GM19372 (cell line): ENCODE measurements around the gene CEP164.
"Not testable (repeated sequence)": the region's sequence is repeated elsewhere in the genome, so short reads cannot be mapped to it uniquely, and the experiment has no call there.

Experiments
- ATAC-seq: cut with Tn5 transposase; IDR thresholded peaks from one replicate; pipeline ENCODE4 v1.9.1; 2021; ENCODE audit warnings: mild to moderate bottlenecking, low read depth, moderate library complexity; ENCODE audit not compliant: unreplicated experiment

Gene CEP164

GRCh38 chr11:117437041-117437790 is 109.6 kb downstream of the CEP164 start:
- no peak for ATAC-seq

GRCh38 chr11:117437791-117438130 is 110.1 kb downstream of the CEP164 start:
- ATAC-seq, result no peak

DNA sequence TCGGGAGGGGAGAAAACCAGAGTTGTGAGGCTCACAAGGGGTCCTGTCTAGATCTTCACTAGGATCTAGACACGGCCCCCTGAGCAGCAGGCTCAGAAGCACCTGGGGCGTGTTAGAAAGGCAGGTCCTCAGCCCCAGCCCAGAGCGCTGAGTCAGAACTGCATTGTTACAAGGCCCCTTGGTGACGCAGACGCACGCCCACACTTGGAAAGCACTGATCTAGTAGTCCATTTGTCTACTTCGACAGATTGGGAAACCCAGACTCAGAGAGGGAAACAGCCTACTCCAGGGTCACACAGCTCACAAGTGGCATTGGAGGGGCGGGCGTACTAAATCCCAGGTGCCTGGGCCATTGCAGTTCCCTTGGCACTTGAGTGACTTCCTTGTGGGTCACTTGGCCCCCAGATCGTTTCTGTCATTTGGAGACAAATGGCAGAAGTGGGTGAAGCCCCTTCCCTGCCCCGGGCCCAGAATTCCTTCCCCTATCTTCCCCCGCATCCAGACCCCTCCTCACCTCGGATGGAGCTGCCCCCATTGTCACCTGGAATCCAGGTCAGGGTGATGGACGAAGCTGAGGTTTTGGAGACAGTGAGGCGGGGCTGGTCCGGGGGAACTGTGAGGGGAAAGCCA is 110.8 kb downstream of the CEP164 start:
- no peak for ATAC-seq

GRCh38 chr11:117439256-117439655 is 111.6 kb downstream of the CEP164 start:
- no peak for ATAC-seq

GRCh38 chr11:117440258-117440657 is 112.6 kb downstream of the CEP164 start:
- no peak for ATAC-seq

- ATAC-seq, result no peak
Measured at GRCh38 chr11:117441146-117441975, 113.7 kb downstream of the CEP164 start.

- ATAC-seq, result no peak
Measured at GRCh38 chr11:117442049-117442868, 114.6 kb downstream of the CEP164 start.

DNA sequence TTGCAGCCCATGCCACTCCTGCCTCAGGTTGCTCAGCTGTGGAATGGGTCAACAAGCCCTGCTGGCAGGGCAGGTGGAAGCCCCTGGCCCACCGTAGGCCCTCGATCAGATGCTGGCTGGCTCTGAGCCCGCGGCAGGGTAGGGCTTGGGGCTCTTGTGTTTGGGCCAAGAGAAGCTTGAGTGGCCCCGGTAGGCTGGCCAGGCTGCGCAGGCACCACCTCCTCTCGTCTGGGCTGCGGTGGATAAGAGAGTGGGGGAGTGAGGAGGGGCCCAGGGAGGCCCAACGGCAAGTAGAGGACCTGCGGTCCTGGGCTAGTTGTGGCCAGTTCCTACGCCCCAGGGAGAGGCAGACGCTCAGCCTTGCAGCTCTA is 115.2 kb downstream of the CEP164 start:
- no peak for ATAC-seq

- ATAC-seq, result no peak
Measured at GRCh38 chr11:117443266-117444186, 115.9 kb downstream of the CEP164 start.

- no peak for ATAC-seq
Measured at GRCh38 chr11:117444256-117444655, 116.6 kb downstream of the CEP164 start.

DNA sequence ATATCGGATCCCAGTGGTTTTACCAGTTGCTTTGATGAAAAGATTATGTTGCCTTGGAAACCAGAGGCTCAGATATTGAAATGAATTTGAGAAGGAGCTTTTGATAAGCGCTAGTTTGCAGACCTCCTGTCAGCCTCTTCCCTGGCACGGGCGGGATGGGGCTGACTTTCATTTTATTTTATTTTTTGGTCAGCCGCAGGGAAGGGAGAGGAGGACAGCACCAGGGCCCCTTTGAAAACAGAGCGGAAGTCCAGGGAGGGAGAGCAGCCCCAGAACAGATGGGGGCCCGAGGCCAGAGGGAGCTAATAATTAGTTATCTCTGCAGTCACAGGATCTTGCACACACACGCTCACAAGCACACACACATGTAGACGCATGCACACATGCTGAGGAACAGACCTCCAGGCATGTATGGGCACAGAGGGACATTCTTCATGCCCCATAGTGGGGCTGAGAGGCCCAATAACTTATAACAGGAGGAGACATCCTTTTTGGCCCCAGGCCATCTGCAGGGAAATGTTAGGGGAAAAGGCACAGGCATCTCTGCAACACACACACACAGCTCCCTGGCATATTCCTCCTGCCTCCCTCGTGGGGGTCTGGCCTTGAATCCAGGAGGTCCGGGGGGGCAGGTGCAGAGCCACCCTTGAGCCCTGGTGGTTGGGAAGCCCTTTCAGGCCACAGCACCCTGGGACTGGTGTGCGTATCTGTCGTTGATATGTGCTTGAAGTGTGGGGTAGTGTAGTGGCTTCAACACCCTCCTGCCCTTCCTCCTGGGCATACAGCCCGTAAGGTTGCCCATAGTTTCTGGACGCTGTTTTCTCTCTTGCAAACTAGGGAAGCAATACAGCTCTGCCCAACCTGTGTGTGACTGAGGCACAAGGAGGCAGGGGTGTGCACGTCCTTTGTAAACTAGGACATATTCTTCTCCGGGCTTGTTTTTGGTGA is 117.3 kb downstream of the CEP164 start:
- no peak for ATAC-seq

GRCh38 chr11:117449111-117449693 is 121.5 kb downstream of the CEP164 start:
- ATAC-seq, result no peak

GRCh38 chr11:117453886-117454563 is 126.4 kb downstream of the CEP164 start:
- no peak for ATAC-seq

GRCh38 chr11:117454564-117454917 is 126.9 kb downstream of the CEP164 start:
- ATAC-seq, result no peak

DNA sequence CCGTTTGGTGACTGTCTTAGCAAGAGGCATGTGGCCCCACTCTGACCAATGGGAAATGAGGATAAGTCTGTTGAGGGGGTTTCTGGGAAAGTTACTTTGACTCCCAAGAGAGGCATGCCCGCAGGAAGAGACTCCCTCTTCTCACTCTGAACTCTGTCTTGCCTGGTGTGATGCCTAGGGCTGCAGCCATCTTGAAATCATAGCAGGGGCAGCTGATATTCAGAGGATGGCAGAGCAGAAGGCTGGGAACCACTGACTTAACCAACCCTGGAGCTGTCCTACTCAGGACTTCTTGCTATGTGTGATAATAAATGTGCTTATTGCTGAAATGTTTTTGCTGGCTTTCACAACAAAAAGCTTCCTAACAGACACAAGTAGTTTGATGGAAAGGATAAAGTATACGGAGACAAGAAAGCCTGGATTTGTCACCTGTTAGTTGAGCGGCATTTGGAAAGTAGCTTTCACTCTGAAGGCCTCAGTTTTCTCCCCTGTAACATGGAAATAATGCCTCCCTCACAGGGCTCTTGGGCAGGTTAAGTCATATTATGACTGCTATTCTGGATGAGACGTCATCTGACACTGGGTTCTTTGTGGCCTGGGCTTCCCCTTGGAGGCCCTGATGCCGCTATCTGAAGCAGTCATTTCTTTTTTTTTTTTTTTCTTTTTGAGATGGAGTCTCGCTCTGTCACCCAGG is 128.5 kb downstream of the CEP164 start:
- no peak for ATAC-seq

GRCh38 chr11:117456721-117457029 is 129.0 kb downstream of the CEP164 start:
- not testable (repeated sequence) for ATAC-seq

GRCh38 chr11:117457031-117457785 is 129.6 kb downstream of the CEP164 start:
- ATAC-seq, result no peak
